Neuron (in vitro differentiated cells): ENCODE measurements around the gene PGF.

Source experiments
- H2AFZ ChIP-seq: one replicate; pipeline ENCODE4 v1.6.1; 2013; ENCODE audit warnings: low read depth, mild to moderate bottlenecking, inconsistent platforms, low read length, moderate library complexity
- H3K27me3 ChIP-seq: one replicate; pipeline ENCODE4 v1.6.1; 2013; ENCODE audit warnings: low read length; ENCODE audit not compliant: insufficient read depth
- H3K36me3 ChIP-seq: one replicate; pipeline ENCODE4 v1.6.1; 2013; ENCODE audit warnings: low read length; ENCODE audit not compliant: insufficient read depth
- H3K4me1 ChIP-seq: one replicate; pipeline ENCODE4 v1.6.1; 2013; ENCODE audit warnings: low read length; ENCODE audit not compliant: insufficient read depth
- H3K4me3 ChIP-seq: 2 replicates; pipeline ENCODE4 v1.5.1; 2013; ENCODE audit warnings: mild to moderate bottlenecking, low read length, moderate library complexity
- H3K9me3 ChIP-seq: one replicate; pipeline ENCODE4 v1.6.1; 2013; ENCODE audit warnings: low read length

Gene PGF

DNA sequence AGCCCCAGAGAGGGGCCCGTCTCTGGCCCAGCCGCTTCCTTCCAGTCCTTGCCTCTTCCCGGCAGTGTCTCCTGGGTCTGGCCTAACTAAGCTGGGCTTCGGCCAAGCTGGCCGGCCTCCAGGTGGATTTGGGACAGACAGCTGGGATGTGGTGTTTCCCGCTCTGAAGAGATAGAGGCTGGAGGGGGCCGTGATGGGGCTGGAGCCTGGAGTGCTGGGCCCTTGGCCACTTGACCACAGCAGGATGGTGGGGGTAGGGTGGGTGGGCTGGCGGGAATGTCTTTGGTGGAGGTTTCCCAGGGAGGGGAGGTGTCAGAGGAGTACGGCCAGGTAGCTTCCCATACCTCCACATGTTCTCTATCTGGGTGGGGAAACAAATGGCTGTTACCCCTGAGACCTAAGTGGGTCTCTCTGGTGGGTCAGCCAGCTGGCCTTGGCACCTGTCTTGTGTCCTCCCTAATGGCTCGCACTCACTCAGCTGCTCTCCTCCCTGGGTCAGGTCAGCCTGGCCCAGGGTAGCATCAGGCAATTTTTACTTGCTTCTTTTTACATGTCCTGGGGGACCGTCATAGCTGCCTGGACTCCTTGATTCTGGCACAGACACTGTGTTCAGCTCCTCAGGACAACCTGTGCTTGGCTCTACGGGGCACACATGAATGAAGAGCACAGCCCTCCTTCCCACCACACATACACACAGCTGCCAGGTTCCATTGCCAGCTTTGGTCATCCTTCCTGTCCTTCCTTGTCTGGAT is 19.8 kb upstream of the PGF start:
- Histone ChIP-seq H2AFZ (no peak overlapping the region), H3K27me3 (no peaks in the 10 kb centered on the region), H3K4me1 (peaks cover 57% of the 10 kb centered on the region), H3K36me3 (no peaks in the 10 kb centered on the region), H3K4me3 (no peak overlapping the region), H3K9me3 (no peaks in the 10 kb centered on the region)

DNA sequence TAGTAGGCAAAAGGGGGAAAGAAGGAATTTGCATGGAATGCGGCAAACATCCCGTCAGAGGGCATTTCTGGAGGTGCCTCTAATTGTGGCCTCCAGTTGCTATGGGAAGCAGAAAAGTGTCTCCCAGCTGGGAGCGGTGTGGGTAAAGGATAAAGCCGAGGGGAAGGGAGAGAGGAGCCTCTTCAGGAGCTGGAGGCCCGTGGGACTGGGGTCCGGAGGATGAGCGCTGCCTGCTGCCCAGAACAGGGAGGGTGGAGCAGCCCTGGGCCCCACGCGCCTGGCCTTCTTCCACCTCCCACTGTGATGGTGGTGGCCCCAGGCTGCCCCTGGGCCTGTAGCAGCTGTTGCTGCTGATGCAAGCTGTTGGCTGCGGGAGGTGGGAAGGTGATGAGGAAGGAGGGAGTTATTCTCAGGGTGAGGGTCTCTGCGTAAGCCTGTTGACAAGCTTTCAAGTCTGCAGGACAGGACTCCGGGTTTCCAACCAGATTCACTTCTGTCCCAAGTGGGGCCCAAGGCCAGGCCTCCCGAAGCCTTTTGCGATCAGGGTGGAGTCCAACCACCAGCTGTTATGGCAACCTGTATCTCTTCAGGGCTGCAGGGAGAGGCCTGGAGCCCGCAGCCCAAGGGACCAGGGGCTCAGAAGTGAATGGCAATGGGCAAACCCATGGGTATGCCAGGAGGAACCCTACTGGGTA is 19.1 kb upstream of the PGF start:
- no peak overlapping the region for H3K4me3 ChIP-seq
- H3K4me1 ChIP-seq = peaks cover 52% of the 10 kb centered on the region
- no peaks in the 10 kb centered on the region for H3K27me3 ChIP-seq
- no peaks in the 10 kb centered on the region for H3K9me3 ChIP-seq
- H3K36me3 ChIP-seq = no peaks in the 10 kb centered on the region
- H2AFZ ChIP-seq = no peak overlapping the region

GRCh38 chr14:74973905-74974363 is 18.5 kb upstream of the PGF start:
- no peaks in the 10 kb centered on the region for H3K9me3 ChIP-seq
- peaks cover 47% of the 10 kb centered on the region for H3K4me1 ChIP-seq
- H3K27me3 ChIP-seq = no peaks in the 10 kb centered on the region
- no peak overlapping the region for H2AFZ ChIP-seq
- H3K36me3 ChIP-seq = no peaks in the 10 kb centered on the region
- no peak overlapping the region for H3K4me3 ChIP-seq

DNA sequence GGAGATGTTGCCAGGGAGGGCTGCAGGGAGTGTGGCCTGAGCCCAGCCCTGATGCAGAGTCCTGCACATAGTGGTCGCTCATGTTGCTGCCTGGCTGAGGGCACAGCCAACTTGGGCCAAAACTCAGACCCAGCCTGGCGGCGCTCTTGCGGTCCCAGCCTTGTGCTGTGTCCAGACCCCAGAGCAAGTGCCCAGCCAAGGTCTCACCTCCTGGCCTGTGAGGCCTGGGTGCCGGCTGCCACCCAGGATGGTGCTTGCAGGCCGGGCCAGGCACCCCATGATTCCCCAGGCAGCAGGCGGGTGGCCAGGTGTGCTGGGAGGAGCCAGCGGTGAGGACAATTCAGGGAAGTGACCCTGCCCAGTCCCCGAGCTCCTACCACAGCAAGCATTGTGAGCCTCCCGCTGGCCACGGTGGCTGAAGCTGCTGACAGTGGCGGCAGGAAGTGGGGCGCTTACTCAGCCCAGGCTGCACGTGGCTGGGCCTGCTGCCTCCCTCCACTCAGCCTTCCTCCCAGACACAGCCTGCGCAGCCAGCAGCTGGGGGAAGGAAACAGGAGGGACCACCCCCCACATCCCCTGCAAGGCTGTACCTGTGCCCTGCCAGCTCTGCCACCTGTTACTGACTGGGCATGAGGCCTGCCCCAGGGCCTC is 17.7 kb upstream of the PGF start:
- Histone ChIP-seq H3K9me3 (no peaks in the 10 kb centered on the region), H3K4me1 (peaks cover 47% of the 10 kb centered on the region), H3K4me3 (no peak overlapping the region), H3K36me3 (no peaks in the 10 kb centered on the region), H2AFZ (no peak overlapping the region), H3K27me3 (no peaks in the 10 kb centered on the region)

- H2AFZ ChIP-seq = no peak overlapping the region
- peaks cover 13% of the 10 kb centered on the region for H3K4me1 ChIP-seq
- H3K27me3 ChIP-seq = no peaks in the 10 kb centered on the region
- no peaks in the 10 kb centered on the region for H3K36me3 ChIP-seq
- H3K9me3 ChIP-seq = no peaks in the 10 kb centered on the region
- H3K4me3 ChIP-seq = no peak overlapping the region
These were observed 13.4 kb upstream of the PGF start for GRCh38 chr14:74968811-74969210.

DNA sequence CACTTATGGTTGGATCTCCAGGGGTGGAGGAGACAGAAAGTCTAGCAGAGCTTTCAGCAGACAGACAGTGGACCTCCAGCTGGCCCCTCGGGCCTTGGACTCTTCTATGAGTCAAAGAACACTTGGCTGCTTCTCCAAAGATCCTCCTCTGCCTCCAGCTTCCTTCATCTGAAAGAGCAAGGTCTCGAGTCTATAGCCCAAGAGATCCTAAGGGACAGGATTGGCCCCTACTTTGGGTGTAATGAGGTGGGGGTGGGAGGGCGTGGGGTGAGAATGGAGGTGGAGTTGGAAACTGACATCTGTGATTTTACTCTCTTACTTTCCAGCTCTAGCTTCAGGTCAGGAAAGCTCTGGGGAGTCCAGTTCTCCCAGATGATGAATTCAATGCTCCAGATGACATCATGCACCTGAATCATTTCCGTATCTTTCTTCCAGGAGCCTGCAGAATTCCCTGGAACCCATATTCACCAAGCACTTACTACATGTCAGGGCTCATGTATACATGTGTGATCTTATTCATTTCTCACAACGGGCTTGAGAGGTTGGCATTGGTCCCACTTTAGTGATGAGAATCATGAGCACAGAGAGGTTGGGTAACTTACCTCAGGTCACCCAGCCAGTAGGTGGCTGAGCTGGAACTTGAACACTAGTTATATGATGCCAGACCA is 10.2 kb upstream of the PGF start:
- Histone ChIP-seq H3K9me3 (no peaks in the 10 kb centered on the region), H3K27me3 (no peaks in the 10 kb centered on the region), H3K4me3 (no peak overlapping the region), H2AFZ (no peak overlapping the region), H3K4me1 (peaks cover 4% of the 10 kb centered on the region), H3K36me3 (no peaks in the 10 kb centered on the region)

- Histone ChIP-seq H3K9me3 (no peaks in the 10 kb centered on the region), H3K4me1 (peaks cover 4% of the 10 kb centered on the region), H3K36me3 (no peaks in the 10 kb centered on the region), H3K4me3 (no peak overlapping the region), H3K27me3 (no peaks in the 10 kb centered on the region), H2AFZ (no peak overlapping the region)
These were observed 9.5 kb upstream of the PGF start for GRCh38 chr14:74964787-74965485.

- no peak overlapping the region for H3K4me3 ChIP-seq
- H2AFZ ChIP-seq = no peak overlapping the region
- no peaks in the 10 kb centered on the region for H3K36me3 ChIP-seq
- peaks cover 4% of the 10 kb centered on the region for H3K4me1 ChIP-seq
- no peaks in the 10 kb centered on the region for H3K27me3 ChIP-seq
- H3K9me3 ChIP-seq = no peaks in the 10 kb centered on the region
These were observed 8.4 kb upstream of the PGF start for GRCh38 chr14:74963705-74964271.

DNA sequence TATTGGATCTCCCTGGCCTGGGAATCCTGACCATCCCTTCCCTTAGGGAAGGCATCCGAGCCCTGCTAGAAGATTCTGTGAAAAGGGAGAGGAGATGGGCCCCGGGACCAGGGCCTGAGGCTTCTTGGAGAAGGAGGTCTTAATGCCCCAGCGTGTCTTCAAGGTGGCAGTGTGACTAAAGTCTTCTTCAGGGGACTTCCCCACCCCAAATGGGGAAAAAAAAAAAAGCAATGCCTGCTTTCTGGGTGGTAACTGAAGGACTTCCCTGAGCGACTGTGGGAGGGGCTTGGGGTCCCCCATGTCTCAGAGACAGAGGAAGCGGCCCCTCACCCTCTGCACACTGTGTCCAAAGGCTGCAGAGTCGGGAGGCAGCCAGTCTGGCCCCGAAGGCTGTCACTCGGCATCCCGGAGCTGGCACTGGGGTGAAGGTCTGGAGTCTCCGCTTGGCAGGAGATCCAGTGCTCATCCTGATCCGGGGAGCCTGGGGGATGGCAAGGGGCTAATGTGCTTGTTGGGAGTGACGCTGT is 7.8 kb upstream of the PGF start:
- no peak overlapping the region for H2AFZ ChIP-seq
- H3K27me3 ChIP-seq = no peaks in the 10 kb centered on the region
- H3K4me3 ChIP-seq = no peak overlapping the region
- no peaks in the 10 kb centered on the region for H3K9me3 ChIP-seq
- peaks cover 4% of the 10 kb centered on the region for H3K4me1 ChIP-seq
- no peaks in the 10 kb centered on the region for H3K36me3 ChIP-seq

DNA sequence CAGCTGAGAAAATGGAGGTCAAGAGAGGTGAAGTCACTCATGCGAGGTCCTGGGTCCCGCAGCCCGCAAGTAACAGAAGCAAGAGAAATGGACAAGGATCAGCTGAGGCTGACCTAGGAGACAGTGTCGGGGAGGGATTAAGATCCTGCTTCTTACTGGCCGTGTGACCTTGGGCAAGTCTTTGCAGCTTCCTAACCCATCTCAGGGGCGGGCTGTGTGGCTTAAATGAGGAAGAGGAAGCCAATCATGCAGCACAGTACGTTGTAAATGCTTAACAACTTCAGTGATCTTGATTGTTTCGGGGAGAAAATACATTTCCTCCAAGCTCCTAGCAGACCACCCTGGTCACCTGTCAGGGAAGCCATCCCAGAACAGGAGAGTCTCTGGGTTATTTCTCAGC is 7.1 kb upstream of the PGF start:
- H3K27me3 ChIP-seq = no peaks in the 10 kb centered on the region
- no peaks in the 10 kb centered on the region for H3K36me3 ChIP-seq
- no peak overlapping the region for H3K4me3 ChIP-seq
- H3K4me1 ChIP-seq = peaks cover 4% of the 10 kb centered on the region
- no peaks in the 10 kb centered on the region for H3K9me3 ChIP-seq
- no peak overlapping the region for H2AFZ ChIP-seq

DNA sequence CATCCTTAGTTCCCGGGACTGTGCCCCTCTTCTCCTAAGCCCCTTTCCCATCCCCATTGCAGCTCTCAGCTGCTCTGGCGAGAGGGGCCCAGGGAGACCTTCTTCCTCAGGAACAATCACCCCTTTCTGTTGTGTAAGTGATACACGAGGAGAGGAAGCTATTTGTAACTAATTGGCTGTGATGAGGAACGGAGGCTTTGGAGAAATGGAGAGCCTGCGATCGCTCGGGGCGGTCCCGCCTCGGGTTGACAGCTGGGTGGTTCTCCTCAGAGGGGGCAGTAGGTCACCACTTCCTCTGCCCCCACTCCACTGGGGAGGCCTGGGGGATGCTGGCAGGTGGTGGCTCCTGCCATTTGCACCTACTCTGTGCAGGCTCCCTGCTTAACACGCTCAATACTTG is 6.6 kb upstream of the PGF start:
- Histone ChIP-seq H3K27me3 (no peaks in the 10 kb centered on the region), H3K4me3 (no peak overlapping the region), H3K9me3 (no peaks in the 10 kb centered on the region), H2AFZ (no peak overlapping the region), H3K4me1 (peaks cover 6% of the 10 kb centered on the region), H3K36me3 (no peaks in the 10 kb centered on the region)

DNA sequence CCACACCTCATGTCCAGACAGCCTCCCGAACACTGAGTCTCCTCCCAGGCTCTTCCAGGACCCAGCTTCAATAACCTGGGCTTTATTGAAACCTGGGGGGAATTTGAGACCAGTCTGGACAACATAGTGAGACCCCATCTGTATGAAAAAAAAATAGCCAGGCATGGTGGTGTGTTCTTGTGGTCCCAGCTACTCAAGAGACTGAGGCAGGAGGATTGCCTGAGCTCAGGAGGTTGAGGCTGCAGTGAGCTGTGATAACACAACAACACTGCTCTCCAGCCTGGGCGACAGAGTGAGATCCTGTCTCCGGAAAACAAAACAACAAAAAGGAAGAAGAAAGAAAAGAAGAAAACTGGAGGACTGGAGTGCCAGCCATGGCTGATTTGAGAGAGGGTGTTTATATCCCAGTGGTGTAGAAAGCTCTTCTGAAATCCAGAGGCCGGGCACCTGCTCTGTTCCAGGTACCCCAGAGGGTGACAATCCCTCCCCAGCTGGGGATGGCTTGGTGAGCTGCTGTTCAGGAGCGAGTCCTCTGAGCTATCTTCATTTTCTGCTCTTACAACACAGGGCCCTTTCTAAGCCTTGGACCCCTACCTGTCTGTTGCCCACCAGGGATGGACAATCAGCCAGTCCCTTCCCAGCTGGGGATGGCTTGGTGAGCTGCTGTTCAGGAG is 6.0 kb upstream of the PGF start:
- no peaks in the 10 kb centered on the region for H3K9me3 ChIP-seq
- H3K4me1 ChIP-seq = peaks cover 13% of the 10 kb centered on the region
- H3K4me3 ChIP-seq = no peak overlapping the region
- no peak overlapping the region for H2AFZ ChIP-seq
- H3K27me3 ChIP-seq = no peaks in the 10 kb centered on the region
- no peaks in the 10 kb centered on the region for H3K36me3 ChIP-seq
